A549 (cell line): ENCODE results near the gene MYH8.

Experiments
- RAD21 ChIP-seq, 2 experiments: fragments of >200 bp in 1 of 2; sonication (Bioruptor Twin) in 1 of 2; formaldehyde crosslinking in 1 of 2; IDR thresholded peaks in 1 of 2; conservative IDR thresholded peaks in 1 of 2; 2 replicates in 1 of 2; 3 replicates in 1 of 2; pipeline ENCODE4 v1.6.1; 2012 to 2018; ENCODE audit warnings: inconsistent platforms in 1 of 2
- RFX5 ChIP-seq: fragments of 450-650 bp; IDR thresholded peaks from 2 replicates; pipeline ENCODE4 v1.7.1; 2014; ENCODE audit warnings: antibody characterized with exemption, mild to moderate bottlenecking, moderate library complexity

DNA sequence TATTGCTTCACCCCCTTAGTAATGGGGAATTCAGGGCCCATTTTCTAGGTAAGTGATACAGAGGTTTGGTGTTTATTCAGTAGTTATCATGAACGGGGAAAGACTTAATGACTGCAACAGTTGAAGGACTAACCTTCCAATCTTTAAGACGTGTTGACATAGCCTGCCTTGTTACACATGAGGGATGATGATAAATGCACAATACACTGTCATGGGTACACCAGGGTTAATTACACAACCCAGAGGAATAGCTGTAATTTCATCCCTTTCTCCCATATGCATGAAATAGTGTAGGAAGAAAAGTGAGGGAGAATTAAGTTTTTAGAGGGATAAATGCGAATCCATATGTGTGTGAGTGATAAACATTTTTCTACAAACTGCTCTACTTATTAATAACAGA is 37.0 kb upstream of the MYH8 start:
- TF ChIP-seq RFX5 = no peak
- TF ChIP-seq RAD21 (conservative IDR thresholded peaks at IDR 0.05 in 1 of 2, IDR thresholded peaks at IDR 0.05 in 1 of 2) = no peak
